K562 (cell line): ENCODE results near the gene RBAK. TPM values are rescaled to one million over a fixed set of nuclear protein-coding genes. Genes with fewer than 3 reads are reported as not detected.
A peak's percentile ranks its signal among the peaks of the same experiment; 100 is the strongest.

ENCODE experiments used
- ARID4B ChIP-seq: sonication (generic); formaldehyde crosslinking; IDR thresholded peaks from 2 replicates; pipeline ENCODE4 v1.8.0; 2022; ENCODE audit warnings: mild to moderate bottlenecking, missing genetic modification reagents
- CBX8 ChIP-seq: fragments of 200-600 bp; sonication (generic); IDR thresholded peaks from 2 replicates; pipeline ENCODE4 v1.6.1; 2012; ENCODE audit warnings: borderline replicate concordance, mixed run types, low read depth, mild to moderate bottlenecking, moderate library complexity, mixed read lengths, low read length, control low read depth, inconsistent platforms; ENCODE audit not compliant: poor library complexity, severe bottlenecking; ENCODE audit errors: extremely low read depth
- FIP1L1 ChIP-seq: fragments of 200-400 bp; formaldehyde crosslinking; IDR thresholded peaks from 2 replicates; pipeline ENCODE4 v1.6.1; 2018; ENCODE audit warnings: mild to moderate bottlenecking, low read depth, low read length; ENCODE audit not compliant: poor library complexity, severe bottlenecking
- FOXA1 ChIP-seq: fragments of 450-650 bp; IDR thresholded peaks from 2 replicates; pipeline ENCODE4 v1.6.1; 2016; ENCODE audit warnings: mild to moderate bottlenecking, borderline replicate concordance
- MTA2 ChIP-seq: fragments of 450-650 bp; IDR thresholded peaks from 2 replicates; pipeline ENCODE4 v1.6.1; 2016; ENCODE audit warnings: low read depth
- NCOA2 ChIP-seq, 2 experiments: fragments of 450-650 bp; IDR thresholded peaks; 2 replicates each; pipeline ENCODE4 v1.6.1; 2018; ENCODE audit warnings: mild to moderate bottlenecking in 2 of 2, moderate library complexity in 1 of 2; ENCODE audit not compliant: partially characterized antibody in 2 of 2
- RHOXF2B ChIP-seq: fragments of 250-450 bp; sonication (Bioruptor Pico); conservative IDR thresholded peaks from 2 replicates; pipeline ENCODE4 v1.5.1; 2021
- SRSF3 ChIP-seq: fragments of 200-400 bp; formaldehyde crosslinking; IDR thresholded peaks from 2 replicates; pipeline ENCODE4 v1.6.1; 2016; ENCODE audit warnings: mild to moderate bottlenecking, low read length, moderate library complexity; ENCODE audit not compliant: insufficient read depth
- SRSF7 ChIP-seq: fragments of 200-400 bp; formaldehyde crosslinking; optimal IDR thresholded peaks from 2 replicates; pipeline ENCODE3; 2017; ENCODE audit warnings: mild to moderate bottlenecking, low read depth, low read length
- U2AF2 ChIP-seq: fragments of 200-400 bp; formaldehyde crosslinking; optimal IDR thresholded peaks from 2 replicates; pipeline ENCODE3; 2017; ENCODE audit warnings: low read depth, mild to moderate bottlenecking, low read length
- USF2 ChIP-seq: sonication (generic); formaldehyde crosslinking; IDR thresholded peaks from 2 replicates; pipeline ENCODE4 v1.5.0; 2020; ENCODE audit warnings: missing genetic modification reagents
- ZNF609 ChIP-seq: sonication (generic); formaldehyde crosslinking; IDR thresholded peaks from 2 replicates; pipeline ENCODE4 v1.8.1; 2023; ENCODE audit warnings: missing genetic modification reagents, mild to moderate bottlenecking, borderline replicate concordance
- polyA plus RNA-seq, 8 experiments: library from polyadenylated mRNA; depleted of rRNA in 4 of 8; stranded (reverse) in 5 of 8; unstranded in 3 of 8; fragments of >200 nt; fragmentation: Nextera tagmentation in 2 of 8; fragmentation: Illumina TruSeq in 1 of 8; extraction: Ambion mirVana in 2 of 8; extraction: Trizol in 1 of 8; gene quantifications; 2 replicates each; pipeline versions ENCODE4 v1.2.1 to v1.2.3, GENCODE V29; 2011 to 2014; ENCODE audit warnings: inconsistent platforms in 1 of 8, missing spikeins in 1 of 8
- total RNA-seq, 7 experiments: library from RNA; depleted of rRNA in 6 of 7; stranded (reverse); fragments of >200 nt in 6 of 7; fragmentation: Illumina TruSeq in 2 of 7; extraction: Trizol in 2 of 7; gene quantifications; 2 replicates each; pipeline versions ENCODE4 v1.2.1 to v1.2.3, GENCODE V29; 2011 to 2021; ENCODE audit warnings: low replicate concordance in 1 of 7
- TF ChIP-seq, protein P1 (sequence below): fragments of 250-450 bp; sonication (Bioruptor Pico); IDR thresholded peaks from 2 replicates; pipeline ENCODE4 v1.8.0; 2022; ENCODE audit warnings: moderate library complexity, mild to moderate bottlenecking, inconsistent platforms
- TF ChIP-seq, protein P2 (sequence below): IDR thresholded peaks from 3 replicates; pipeline ENCODE4 v1.6.1; 2011; ENCODE audit warnings: borderline replicate concordance, mild to moderate bottlenecking; ENCODE audit not compliant: insufficient read length, insufficient read depth

The RBAK gene
- total and polyA plus RNA-seq, 9 of the 15 experiments (the other 6 are each of a cell fraction or from before 2014, with no cell fraction given), result 2.7 to 13.2 (median 10.1) TPM

DNA sequence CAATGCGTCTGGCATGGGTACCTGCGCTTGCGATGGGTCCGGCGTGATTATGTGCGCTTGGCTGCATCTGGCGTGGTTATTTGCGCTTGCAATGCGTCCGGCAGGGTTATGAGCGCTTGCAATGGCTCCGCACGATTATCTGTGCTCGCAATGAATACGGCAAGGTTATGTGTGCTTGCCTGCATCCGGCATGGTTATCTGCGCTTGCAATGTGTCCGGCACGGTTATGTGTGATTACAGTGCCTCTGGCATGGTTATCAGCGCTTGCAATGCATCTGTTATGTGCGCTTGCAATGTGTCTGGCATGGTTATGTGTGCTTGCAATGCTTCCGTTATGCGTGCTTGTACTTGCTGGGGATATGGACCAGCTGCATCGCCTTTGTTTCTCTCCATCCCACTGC is 37.7 kb downstream of the RBAK start (continued):
- no peak for TF ChIP-seq CBX8
- TF ChIP-seq, protein P1, sequence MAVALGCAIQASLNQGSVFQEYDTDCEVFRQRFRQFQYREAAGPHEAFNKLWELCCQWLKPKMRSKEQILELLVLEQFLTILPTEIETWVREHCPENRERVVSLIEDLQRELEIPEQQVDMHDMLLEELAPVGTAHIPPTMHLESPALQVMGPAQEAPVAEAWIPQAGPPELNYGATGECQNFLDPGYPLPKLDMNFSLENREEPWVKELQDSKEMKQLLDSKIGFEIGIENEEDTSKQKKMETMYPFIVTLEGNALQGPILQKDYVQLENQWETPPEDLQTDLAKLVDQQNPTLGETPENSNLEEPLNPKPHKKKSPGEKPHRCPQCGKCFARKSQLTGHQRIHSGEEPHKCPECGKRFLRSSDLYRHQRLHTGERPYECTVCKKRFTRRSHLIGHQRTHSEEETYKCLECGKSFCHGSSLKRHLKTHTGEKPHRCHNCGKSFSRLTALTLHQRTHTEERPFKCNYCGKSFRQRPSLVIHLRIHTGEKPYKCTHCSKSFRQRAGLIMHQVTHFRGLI (CRISPR knock-in tag), result no peak
- peak; percentile 92 for TF ChIP-seq MTA2
- TF ChIP-seq SRSF7, result no peak
- no peak for TF ChIP-seq USF2
- no peak for TF ChIP-seq SRSF3
- TF ChIP-seq, protein P2, sequence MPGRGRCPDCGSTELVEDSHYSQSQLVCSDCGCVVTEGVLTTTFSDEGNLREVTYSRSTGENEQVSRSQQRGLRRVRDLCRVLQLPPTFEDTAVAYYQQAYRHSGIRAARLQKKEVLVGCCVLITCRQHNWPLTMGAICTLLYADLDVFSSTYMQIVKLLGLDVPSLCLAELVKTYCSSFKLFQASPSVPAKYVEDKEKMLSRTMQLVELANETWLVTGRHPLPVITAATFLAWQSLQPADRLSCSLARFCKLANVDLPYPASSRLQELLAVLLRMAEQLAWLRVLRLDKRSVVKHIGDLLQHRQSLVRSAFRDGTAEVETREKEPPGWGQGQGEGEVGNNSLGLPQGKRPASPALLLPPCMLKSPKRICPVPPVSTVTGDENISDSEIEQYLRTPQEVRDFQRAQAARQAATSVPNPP, result no peak
- no peak for TF ChIP-seq FIP1L1
- TF ChIP-seq FOXA1, result no peak
- TF ChIP-seq ZNF609 (CRISPR knock-in tag), result no peak; the same call in 1 of the 2 replicates
- TF ChIP-seq U2AF2, result no peak
- TF ChIP-seq RHOXF2B, result no peak
- no peak for TF ChIP-seq NCOA2 (IDR thresholded peaks at IDR 0.05; ENCODE audit: partially characterized antibody in 2 of 2)
- peak; percentile 64; the same call in 1 of the 2 replicates for TF ChIP-seq ARID4B (CRISPR knock-in tag)
